COLO829 (cell line): ENCODE results near the gene ZSWIM4.
A peak's percentile ranks its signal among the peaks of the same experiment; 100 is the strongest.

Experiments
- DNase-seq: peaks from one replicate; pipeline ENCODE4 v3.0.0; 2012; ENCODE audit warnings: low spot score

ZSWIM4 gene

GRCh38 chr19:13812544-13812943, 17.3 kb downstream of the ZSWIM4 start:
- DNase-seq, result no peak

GRCh38 chr19:13813147-13813546, 17.9 kb downstream of the ZSWIM4 start:
- no peak for DNase-seq

DNA sequence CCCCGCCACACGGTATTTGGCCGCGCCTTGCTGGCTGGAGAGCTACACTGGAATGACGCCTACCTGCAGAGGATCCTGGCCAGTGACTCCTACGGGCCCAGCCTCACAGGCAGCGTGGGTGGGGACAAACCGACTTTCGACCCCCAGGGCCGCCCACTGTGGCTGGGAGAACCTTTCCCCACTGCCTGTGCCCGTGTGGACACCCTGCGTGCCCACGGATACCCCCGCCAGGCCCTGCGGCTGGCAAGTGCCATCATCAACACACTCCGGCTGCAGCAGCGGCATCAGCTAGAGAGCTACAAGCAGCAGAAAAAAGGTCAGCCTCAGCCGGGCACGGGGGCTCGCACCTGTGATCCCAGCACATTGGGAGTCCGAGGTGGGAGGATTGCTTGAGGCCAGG, 19.3 kb downstream of the ZSWIM4 start:
- DNase-seq, result no peak

DNA sequence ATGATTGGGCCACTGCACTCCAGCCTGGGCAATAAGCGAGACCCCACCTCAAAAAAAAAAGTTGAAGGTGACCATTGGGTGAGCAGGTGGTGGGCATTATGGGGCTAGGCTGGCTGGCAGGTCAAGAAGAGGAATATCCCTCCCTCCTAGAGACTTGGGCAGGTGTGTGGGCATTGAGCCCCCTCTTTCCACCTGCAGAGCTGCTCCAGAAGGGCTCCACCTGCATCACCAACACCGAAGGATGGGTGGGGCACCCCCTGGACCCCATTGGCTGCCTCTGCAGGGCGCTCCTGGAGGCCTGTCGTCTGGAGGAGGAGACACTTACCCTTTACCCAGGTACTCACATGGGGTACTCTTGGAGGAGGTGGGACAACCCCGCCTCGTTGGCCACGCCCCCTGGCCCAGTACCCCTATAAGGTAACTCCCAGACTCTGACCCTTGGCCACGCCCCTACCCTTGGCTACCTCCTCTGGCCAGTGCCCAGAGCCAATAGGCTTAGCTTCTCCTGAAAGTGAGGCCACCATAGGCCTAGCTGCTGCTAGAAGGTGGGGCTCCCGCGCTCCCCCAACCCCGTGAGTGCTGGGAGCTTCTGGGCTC, 21.9 kb downstream of the ZSWIM4 start:
- DNase-seq, result no peak

GRCh38 chr19:13817615-13818371, 22.6 kb downstream of the ZSWIM4 start:
- no peak for DNase-seq

GRCh38 chr19:13819238-13819637, 24.0 kb downstream of the ZSWIM4 start:
- DNase-seq, result no peak

DNA sequence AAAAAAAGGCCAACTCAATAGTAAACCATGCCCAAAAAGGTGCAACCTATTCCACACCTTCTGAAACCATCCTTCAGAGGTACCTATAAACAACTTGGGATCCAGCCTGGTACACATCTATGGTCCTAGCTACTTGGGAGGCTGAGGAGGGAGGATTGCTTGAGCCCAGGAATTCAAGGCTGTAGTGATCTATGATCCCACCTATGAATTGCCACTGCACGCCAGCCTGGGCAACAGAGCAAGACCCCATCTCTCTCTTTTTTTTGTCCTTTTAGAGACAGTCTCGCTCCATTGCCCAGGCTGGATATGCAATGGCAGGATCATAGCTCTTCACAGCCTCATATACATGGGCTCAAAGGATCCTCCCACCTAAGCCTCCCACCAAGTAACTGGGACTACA, 26.0 kb downstream of the ZSWIM4 start:
- no peak for DNase-seq

GRCh38 chr19:13823256-13823655, 28.0 kb downstream of the ZSWIM4 start:
- no peak for DNase-seq

- no peak for DNase-seq
These were observed 28.7 kb downstream of the ZSWIM4 start for GRCh38 chr19:13823901-13824300.

- DNase-seq, result no peak
These were observed 29.5 kb downstream of the ZSWIM4 start for GRCh38 chr19:13824703-13825102.

DNA sequence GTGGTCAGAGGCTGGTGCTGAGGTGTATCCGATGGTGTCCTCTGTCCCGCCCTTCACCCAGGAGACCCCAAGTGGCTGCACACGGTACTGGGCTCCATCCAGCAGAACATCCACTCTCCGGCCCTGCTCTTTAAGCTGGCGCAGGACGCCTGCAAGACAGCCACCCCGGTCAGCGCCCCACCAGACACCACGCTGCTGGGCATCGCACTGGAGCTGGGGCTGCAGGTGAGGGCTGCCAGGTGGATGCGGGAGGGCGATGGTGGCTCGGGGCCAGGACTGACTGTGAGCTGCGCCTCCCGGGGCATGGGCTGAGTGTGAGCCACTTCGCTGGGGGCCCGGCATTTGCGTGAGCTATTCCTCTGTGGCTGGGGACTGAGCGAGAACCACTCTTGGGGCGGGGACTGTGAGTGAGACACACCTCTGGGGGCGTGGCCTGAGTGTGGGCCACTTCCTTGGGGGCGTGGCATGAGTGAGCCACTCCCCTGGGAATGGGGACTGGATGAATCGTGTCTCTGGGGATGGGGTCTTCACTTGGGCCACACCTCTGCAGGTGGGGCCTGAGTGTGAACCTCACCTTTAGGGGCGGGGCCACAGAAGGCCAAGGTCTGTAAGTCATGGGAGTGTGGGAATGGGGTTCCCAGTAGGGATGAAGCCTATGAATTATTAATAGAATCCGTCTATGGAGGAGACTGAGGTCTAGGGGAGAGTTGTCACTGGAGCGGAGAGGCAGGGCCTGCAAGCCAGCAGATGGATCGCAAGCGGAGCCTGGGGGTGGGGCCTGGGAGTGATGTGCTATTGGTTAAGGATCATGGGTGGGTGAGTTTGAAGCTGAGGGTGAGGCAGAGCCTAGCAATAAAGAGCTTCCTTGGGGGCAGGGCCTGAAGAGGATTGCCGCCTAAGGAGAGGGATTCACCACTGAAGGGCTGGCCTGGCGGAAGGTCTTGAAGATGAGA, 30.5 kb downstream of the ZSWIM4 start:
- no peak for DNase-seq

GRCh38 chr19:13826652-13827235, 31.5 kb downstream of the ZSWIM4 start:
- no peak for DNase-seq

- no peak for DNase-seq
These were observed 32.4 kb downstream of the ZSWIM4 start for GRCh38 chr19:13827656-13828055.

GRCh38 chr19:13830114-13830740, 35.0 kb downstream of the ZSWIM4 start:
- DNase-seq, result no peak

DNA sequence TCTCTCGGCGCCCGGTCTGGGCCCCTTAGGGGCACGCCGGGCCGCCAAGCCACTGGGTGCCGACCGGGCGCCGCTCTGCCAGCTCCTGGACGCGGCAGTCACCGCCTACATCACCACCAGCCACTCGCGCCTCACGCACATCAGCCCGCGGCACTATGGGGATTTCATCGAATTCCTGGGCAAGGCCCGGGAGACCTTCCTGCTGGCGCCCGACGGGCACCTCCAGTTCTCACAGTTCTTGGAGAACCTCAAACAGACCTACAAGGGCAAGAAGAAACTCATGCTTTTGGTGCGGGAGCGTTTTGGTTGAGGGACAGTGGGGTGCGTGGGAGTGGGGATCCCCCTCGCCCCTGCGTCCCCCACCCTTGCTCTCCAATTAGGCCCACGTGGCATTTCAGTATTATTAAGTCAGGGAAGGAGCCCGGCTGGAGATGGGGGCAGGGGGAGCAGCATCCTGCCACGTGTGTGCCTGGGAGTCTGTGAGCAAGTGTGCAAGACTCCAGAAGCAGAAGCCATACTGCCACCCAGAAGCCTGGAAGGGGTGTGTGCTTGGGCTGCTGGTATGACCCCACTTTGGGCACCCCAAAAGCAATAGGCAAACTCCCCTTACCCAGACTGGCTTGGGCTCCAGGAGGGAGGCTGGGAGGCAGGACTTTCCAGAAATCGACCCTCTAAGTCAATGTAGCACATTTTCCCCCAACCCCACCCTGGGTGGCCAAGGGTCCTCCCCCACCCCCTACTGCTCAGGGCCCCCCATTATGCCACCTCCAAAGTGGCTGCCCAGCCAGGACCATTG, 35.7 kb downstream of the ZSWIM4 start:
- DNase-seq, result no peak

DNA sequence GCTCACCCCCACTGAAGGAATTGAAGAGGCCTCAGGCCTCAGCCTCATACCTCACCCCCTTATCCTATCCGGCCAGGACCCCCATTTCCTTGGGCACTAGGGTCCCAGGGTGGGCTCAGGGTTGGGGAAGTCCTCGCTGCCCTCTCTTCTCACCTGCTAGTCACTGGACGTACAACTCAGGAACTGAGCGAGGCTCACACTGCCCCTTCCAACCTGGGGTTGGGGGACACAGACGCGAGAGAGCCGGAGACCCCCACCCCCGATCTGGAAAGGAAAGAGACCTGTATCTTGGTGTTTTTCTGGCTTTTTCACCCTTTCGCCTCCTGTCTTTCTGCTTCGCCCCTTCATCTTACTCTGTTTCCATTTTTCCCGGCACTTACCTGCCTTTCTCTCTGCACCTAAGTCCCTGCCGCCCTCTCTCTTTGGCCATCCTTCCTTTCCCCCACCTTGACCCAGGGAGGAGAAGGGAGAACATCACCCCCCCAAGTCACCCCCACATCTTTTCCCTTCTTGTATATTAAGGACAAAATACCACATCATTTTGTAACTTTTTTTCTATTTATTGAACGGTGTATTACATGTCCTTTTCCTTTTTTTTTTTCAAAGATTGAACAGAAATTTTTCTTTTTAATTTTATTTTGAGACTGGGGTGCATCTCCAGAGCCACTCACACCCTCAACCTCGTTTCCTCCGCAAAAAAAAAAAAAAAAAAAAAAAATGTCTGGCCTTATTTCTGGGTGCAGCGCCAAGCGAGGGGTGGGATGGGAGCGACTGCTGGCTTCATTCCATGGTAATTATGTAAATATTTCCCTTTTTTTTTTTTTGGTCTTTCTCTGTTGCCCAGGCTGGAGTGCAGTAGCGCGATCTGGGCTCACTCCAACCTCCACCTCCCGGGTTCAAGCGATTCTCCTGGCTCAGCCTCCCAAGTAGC, 36.6 kb downstream of the ZSWIM4 start:
- DNase-seq, result no peak

DNA sequence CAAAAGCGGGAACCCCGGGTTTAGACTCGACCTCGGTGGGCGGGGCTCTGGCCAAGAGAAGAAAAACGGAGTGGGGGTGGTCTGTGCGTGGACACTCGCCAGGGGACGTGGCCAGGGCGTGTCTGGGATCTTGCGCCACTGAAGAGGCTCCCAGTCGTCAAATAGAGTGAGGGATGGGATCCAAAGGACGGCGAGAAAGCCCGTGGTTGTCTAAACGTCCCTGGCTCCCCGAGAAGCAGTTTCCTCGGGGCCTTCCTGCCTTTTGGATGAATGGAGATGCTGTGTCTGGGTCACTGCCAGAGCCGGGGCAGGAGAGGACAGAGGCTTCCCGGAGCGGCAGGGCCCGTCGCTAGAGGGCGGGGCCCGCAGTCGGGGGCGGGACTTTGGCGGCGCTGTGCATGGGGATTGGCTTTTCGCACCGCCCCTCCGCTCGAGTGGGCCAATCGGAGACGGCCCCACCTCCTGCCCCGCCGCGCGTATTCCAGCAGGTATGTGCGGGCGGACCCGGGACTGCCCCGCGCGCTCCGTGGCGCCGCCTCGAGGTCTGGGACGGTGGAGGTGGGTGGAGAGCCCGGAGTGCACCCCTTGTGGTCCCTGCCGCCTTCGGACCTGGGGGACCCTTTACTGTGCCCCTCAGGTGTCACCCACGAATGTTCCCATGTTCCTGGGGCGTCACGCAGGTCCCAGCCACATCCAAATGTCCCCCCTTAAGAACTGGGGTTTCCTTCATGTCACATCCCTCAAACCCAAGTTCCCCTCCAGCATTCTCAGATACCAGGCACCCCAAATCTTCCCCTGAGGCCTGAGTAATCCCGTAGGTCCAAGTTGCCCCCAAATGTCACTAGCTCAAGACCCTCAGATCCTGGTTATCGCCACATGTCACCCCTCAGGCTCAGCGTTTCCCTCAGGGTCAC, 38.3 kb downstream of the ZSWIM4 start:
- peak; percentile 87 for DNase-seq

GRCh38 chr19:13834244-13835069, 39.2 kb downstream of the ZSWIM4 start:
- no peak for DNase-seq
